Measurements from ENCODE around the gene SIM2. TPM values are rescaled to one million over a fixed set of nuclear protein-coding genes. Genes with fewer than 3 reads are reported as not detected.

SIM2 gene
- total and polyA plus RNA-seq, 2 experiments from 2014 or later, result 0.16 to 0.49 TPM

DNA sequence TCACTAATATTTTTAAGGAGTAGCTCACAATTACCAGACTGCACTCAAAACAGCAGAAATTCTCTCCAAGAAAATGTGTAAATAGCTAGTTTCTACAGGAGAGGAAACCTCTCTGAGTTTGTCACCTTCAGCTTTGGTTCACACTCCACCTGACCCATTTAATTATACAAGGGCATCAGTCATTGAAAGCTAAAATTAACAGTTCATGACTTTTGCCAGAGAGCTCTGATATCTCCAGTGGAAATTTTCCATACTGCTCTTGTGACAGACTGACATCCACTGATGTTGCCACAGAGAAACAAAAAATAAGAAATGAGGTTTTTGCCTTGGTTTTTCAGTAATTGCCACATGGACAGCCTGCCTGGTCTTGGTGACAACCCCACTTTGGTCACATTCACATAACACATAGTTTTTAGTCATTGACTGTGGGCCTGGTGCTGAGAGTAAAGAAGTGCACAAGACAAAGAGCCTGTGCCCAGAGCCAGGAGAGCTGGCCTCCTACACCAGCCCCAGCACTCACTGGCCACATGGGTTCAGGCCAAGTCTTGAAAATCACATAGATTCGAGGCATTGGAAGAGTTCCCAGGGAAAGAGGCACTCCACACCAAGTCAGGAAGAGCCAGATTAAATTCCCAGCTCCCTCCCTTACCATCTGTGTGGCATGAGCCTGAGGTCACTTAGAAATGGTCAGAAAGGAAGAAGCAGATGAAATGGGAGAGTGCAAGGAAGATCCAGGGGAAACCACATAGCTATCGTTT lies 13.8 kb upstream of the SIM2 start:
- Histone ChIP-seq H3K36me3 (ENCODE audit: insufficient read depth) (no peaks in the 10 kb centered on the region), H3K4me1 (ENCODE audit: insufficient read depth) (no peaks in the 10 kb centered on the region), H3K27ac (ENCODE audit: low read depth) (no peak overlapping the region), H3K79me2 (replicated peaks; ENCODE audit: insufficient read depth) (no peaks in the 10 kb centered on the region), H3K4me3 (no peak overlapping the region), H3K4me2 (no peak overlapping the region), H3K27me3 (ENCODE audit: insufficient read depth) (peaks cover 32% of the 10 kb centered on the region), H3F3A (replicated peaks; ENCODE audit: low read depth) (no peaks in the 10 kb centered on the region), H3K9me2 (ENCODE audit: insufficient read depth) (no peaks in the 10 kb centered on the region), H2AFZ (no peak overlapping the region), H4K20me1 (replicated peaks; ENCODE audit: insufficient read depth) (no peaks in the 10 kb centered on the region)
- Mint-ChIP-seq H3K36me3 (ENCODE audit: low read depth) (peaks cover 5% of the 10 kb centered on the region; the same call in 2 of the 3 replicates), H3K4me3 (no peak overlapping the region), H3K9me3 (peaks cover 17% of the 10 kb centered on the region), H3K27me3 (ENCODE audit: insufficient read depth, low read depth, poor library complexity) (peaks cover 24% of the 10 kb centered on the region), H3K27ac (no peak overlapping the region), H3K4me1 (no peaks in the 10 kb centered on the region)
- TF ChIP-seq POLR2AphosphoS5 (IDR thresholded peaks at IDR 0.05; ENCODE audit: low read depth) (no peak), ZNF331 (CRISPR knock-in tag; IDR thresholded peaks at IDR 0.05; ENCODE audit: low read depth) (no peak), EZH2 (IDR thresholded peaks at IDR 0.05; ENCODE audit: low read depth, unreplicated experiment) (no peak), STAT1 (IDR thresholded peaks at IDR 0.05; ENCODE audit: unreplicated experiment) (no peak), JUNB (IDR thresholded peaks at IDR 0.05; ENCODE audit: unreplicated experiment) (no peak), CREB1 (CRISPR knock-in tag; IDR thresholded peaks at IDR 0.05; ENCODE audit: low read depth) (no peak), NANOG (IDR thresholded peaks at IDR 0.05; ENCODE audit: borderline replicate concordance) (no peak), REST (IDR thresholded peaks at IDR 0.05; ENCODE audit: unreplicated experiment) (no peak)
- TF ChIP-seq, protein P1, sequence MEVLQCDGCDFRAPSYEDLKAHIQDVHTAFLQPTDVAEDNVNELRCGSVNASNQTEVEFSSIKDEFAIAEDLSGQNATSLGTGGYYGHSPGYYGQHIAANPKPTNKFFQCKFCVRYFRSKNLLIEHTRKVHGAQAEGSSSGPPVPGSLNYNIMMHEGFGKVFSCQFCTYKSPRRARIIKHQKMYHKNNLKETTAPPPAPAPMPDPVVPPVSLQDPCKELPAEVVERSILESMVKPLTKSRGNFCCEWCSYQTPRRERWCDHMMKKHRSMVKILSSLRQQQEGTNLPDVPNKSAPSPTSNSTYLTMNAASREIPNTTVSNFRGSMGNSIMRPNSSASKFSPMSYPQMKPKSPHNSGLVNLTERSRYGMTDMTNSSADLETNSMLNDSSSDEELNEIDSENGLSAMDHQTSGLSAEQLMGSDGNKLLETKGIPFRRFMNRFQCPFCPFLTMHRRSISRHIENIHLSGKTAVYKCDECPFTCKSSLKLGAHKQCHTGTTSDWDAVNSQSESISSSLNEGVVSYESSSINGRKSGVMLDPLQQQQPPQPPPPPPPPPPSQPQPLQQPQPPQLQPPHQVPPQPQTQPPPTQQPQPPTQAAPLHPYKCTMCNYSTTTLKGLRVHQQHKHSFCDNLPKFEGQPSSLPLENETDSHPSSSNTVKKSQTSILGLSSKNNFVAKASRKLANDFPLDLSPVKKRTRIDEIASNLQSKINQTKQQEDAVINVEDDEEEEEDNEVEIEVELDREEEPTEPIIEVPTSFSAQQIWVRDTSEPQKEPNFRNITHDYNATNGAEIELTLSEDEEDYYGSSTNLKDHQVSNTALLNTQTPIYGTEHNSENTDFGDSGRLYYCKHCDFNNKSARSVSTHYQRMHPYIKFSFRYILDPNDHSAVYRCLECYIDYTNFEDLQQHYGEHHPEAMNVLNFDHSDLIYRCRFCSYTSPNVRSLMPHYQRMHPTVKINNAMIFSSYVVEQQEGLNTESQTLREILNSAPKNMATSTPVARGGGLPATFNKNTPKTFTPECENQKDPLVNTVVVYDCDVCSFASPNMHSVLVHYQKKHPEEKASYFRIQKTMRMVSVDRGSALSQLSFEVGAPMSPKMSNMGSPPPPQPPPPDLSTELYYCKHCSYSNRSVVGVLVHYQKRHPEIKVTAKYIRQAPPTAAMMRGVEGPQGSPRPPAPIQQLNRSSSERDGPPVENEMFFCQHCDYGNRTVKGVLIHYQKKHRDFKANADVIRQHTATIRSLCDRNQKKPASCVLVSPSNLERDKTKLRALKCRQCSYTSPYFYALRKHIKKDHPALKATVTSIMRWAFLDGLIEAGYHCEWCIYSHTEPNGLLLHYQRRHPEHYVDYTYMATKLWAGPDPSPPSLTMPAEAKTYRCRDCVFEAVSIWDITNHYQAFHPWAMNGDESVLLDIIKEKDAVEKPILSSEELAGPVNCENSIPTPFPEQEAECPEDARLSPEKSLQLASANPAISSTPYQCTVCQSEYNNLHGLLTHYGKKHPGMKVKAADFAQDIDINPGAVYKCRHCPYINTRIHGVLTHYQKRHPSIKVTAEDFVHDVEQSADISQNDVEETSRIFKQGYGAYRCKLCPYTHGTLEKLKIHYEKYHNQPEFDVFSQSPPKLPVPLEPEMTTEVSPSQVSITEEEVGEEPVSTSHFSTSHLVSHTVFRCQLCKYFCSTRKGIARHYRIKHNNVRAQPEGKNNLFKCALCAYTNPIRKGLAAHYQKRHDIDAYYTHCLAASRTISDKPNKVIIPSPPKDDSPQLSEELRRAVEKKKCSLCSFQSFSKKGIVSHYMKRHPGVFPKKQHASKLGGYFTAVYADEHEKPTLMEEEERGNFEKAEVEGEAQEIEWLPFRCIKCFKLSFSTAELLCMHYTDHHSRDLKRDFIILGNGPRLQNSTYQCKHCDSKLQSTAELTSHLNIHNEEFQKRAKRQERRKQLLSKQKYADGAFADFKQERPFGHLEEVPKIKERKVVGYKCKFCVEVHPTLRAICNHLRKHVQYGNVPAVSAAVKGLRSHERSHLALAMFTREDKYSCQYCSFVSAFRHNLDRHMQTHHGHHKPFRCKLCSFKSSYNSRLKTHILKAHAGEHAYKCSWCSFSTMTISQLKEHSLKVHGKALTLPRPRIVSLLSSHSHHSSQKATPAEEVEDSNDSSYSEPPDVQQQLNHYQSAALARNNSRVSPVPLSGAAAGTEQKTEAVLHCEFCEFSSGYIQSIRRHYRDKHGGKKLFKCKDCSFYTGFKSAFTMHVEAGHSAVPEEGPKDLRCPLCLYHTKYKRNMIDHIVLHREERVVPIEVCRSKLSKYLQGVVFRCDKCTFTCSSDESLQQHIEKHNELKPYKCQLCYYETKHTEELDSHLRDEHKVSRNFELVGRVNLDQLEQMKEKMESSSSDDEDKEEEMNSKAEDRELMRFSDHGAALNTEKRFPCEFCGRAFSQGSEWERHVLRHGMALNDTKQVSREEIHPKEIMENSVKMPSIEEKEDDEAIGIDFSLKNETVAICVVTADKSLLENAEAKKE (CRISPR knock-in tag; IDR thresholded peaks at IDR 0.05), result no peak
- TF ChIP-seq, protein P2, sequence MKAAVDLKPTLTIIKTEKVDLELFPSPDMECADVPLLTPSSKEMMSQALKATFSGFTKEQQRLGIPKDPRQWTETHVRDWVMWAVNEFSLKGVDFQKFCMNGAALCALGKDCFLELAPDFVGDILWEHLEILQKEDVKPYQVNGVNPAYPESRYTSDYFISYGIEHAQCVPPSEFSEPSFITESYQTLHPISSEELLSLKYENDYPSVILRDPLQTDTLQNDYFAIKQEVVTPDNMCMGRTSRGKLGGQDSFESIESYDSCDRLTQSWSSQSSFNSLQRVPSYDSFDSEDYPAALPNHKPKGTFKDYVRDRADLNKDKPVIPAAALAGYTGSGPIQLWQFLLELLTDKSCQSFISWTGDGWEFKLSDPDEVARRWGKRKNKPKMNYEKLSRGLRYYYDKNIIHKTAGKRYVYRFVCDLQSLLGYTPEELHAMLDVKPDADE (IDR thresholded peaks at IDR 0.05), result no peak
- DNase-seq (ENCODE audit: low spot score) (no peak), ATAC-seq (no peak)
